HL-60 (cell line): Measurements from ENCODE around the gene TADA2A.

Experiments used
- DNase-seq, 2 experiments: peaks; one replicate each; pipeline ENCODE4 v3.0.0-alpha.2; 2010 to 2020; ENCODE audit warnings: low read depth in 1 of 2, low spot score in 1 of 2
- H3K27ac ChIP-seq: fragments of 250-450 bp; sonication (Bioruptor Pico); replicated peaks from 2 replicates; pipeline ENCODE4 v1.5.1; 2020; ENCODE audit warnings: mild to moderate bottlenecking, moderate library complexity
- H3K27me3 ChIP-seq: fragments of 250-450 bp; sonication (Bioruptor Pico); 2 replicates; pipeline ENCODE4 v1.5.1; 2021; ENCODE audit warnings: mild to moderate bottlenecking, moderate library complexity; ENCODE audit not compliant: insufficient read depth, poor library complexity, severe bottlenecking
- H3K4me3 ChIP-seq: replicated peaks from 2 replicates; pipeline ENCODE4 v1.5.1; 2011; ENCODE audit warnings: mild to moderate bottlenecking, control low read depth, low read length; ENCODE audit not compliant: insufficient read depth
- CTCF ChIP-seq: IDR thresholded peaks from one replicate; pipeline ENCODE4 v1.5.1; 2011; ENCODE audit warnings: low read length, control low read depth, inconsistent platforms; ENCODE audit not compliant: insufficient read depth
- GABPA ChIP-seq: IDR thresholded peaks from 2 replicates; pipeline ENCODE4 v1.6.1; 2012; ENCODE audit warnings: low read depth
- POLR2AphosphoS5 ChIP-seq: IDR thresholded peaks from 2 replicates; pipeline ENCODE4 v1.6.1; 2012; ENCODE audit warnings: low read depth
- SPI1 ChIP-seq: IDR thresholded peaks from 2 replicates; pipeline ENCODE4 v1.6.1; 2012; ENCODE audit warnings: low read depth, mild to moderate bottlenecking, borderline replicate concordance
- TF ChIP-seq, protein P1 (sequence below): IDR thresholded peaks from 2 replicates; pipeline ENCODE4 v1.6.1; 2012; ENCODE audit warnings: low read depth; ENCODE audit not compliant: insufficient replicate concordance

TADA2A gene

DNA sequence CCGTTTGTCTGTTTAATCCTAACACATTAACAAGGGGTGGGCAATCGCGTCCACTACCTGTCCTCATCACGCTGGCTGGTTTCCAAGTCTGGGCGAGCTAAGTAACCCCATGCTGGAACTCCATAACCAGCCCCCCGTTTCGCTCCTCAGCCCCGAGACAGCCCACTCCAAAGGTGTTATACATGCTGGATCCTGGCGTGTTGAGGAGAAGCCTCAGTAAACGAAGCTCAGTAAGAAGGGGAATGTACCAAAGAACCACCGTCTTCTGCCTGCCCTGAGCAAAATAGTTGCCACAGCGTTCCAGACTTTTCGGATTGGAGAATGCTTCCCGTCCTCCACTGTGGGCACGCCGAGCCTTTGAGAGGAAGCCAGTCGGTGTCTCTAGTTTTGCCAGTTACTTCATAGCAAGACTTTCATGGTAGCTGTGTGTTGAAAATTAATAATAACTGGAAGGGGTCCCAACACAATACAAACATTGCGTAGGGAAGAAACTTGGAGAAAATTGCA lies 47.0 kb upstream of the TADA2A start:
- peak overlapping the region; percentile 54 for H3K27ac ChIP-seq
- TF ChIP-seq, protein P1, sequence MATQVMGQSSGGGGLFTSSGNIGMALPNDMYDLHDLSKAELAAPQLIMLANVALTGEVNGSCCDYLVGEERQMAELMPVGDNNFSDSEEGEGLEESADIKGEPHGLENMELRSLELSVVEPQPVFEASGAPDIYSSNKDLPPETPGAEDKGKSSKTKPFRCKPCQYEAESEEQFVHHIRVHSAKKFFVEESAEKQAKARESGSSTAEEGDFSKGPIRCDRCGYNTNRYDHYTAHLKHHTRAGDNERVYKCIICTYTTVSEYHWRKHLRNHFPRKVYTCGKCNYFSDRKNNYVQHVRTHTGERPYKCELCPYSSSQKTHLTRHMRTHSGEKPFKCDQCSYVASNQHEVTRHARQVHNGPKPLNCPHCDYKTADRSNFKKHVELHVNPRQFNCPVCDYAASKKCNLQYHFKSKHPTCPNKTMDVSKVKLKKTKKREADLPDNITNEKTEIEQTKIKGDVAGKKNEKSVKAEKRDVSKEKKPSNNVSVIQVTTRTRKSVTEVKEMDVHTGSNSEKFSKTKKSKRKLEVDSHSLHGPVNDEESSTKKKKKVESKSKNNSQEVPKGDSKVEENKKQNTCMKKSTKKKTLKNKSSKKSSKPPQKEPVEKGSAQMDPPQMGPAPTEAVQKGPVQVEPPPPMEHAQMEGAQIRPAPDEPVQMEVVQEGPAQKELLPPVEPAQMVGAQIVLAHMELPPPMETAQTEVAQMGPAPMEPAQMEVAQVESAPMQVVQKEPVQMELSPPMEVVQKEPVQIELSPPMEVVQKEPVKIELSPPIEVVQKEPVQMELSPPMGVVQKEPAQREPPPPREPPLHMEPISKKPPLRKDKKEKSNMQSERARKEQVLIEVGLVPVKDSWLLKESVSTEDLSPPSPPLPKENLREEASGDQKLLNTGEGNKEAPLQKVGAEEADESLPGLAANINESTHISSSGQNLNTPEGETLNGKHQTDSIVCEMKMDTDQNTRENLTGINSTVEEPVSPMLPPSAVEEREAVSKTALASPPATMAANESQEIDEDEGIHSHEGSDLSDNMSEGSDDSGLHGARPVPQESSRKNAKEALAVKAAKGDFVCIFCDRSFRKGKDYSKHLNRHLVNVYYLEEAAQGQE = no peak
- TF ChIP-seq CTCF (no peak), POLR2AphosphoS5 (no peak), SPI1 (no peak), GABPA (no peak)
- peak in 1 of 2 experiments; percentile 9 for DNase-seq
- no peaks in the 10 kb centered on the region for H3K27me3 ChIP-seq
- H3K4me3 ChIP-seq = peak overlapping the region; percentile 97

DNA sequence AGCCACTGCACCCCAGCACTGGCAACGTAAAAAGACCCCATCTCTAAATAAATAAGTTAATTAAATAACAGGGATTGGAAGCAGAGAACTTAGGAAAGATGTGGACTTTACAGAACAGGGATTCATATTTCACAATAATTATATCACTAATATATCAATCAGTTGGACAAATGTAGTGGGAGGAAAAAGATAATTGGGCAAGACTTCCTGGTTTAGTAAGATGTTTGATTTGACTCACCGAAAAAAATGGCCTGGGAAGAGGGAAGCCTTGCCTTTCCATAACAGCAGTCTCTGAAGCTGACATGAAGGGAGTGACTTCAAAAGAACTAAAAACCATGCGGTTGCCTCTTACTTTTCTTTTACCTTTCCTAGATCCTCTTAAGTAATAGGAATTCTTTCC lies 46.1 kb upstream of the TADA2A start:
- no peak overlapping the region for H3K27ac ChIP-seq
- DNase-seq = peak in 1 of 2 experiments; percentile 68
- no peak overlapping the region for H3K4me3 ChIP-seq
- TF ChIP-seq POLR2AphosphoS5 = no peak
- TF ChIP-seq, protein P1 = no peak
- no peak for TF ChIP-seq SPI1
- no peak for TF ChIP-seq CTCF
- no peak for TF ChIP-seq GABPA
- H3K27me3 ChIP-seq = no peaks in the 10 kb centered on the region

GRCh38 chr17:37361543-37361942 lies 45.1 kb upstream of the TADA2A start:
- Histone ChIP-seq H3K27ac (no peak overlapping the region), H3K27me3 (no peaks in the 10 kb centered on the region), H3K4me3 (no peak overlapping the region)
- DNase-seq = no peak
- TF ChIP-seq, protein P1 = no peak
- TF ChIP-seq GABPA = no peak
- TF ChIP-seq POLR2AphosphoS5 = no peak
- TF ChIP-seq SPI1 = no peak
- no peak for TF ChIP-seq CTCF
